ENCODE results near the gene RFX3.

Gene RFX3

DNA sequence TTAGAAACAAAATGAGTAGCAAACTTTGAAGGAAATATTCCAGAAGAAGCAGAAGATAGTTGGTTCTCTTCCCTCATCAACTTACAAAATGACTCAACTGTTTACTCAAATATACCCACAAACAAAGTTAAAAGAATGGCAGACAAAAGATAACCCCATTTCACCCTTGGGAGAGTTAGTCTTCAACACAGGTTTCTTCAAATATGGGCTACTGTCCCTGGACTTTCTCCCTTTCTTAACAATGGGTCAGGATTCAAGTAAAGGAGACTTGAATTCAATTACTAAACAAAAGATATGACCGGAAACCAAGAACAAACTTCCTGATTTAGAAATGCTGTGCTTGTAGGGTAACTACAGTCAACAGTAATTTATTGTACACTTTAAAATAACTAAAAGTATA, 14.2 kb downstream of the RFX3 start:
- DNase-seq, result no peak

DNA sequence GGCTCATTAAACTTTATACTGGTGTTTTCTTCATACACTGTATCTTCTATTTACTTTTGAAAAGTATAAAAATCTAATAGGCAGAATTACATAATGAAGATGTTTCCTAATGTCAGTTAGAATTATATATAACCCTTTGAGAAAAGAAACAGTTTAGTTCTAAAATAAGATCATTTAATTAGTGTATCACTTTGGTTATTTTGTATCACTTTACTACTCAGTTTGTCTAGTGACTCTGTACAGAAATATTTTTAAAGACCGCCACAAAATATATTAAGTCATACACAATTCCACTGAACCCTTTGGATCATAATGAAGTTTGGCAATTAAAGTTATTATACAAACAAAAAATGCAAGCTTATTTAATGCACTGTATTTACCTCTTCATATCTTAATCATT, 15.0 kb downstream of the RFX3 start:
- DNase-seq, result no peak

DNA sequence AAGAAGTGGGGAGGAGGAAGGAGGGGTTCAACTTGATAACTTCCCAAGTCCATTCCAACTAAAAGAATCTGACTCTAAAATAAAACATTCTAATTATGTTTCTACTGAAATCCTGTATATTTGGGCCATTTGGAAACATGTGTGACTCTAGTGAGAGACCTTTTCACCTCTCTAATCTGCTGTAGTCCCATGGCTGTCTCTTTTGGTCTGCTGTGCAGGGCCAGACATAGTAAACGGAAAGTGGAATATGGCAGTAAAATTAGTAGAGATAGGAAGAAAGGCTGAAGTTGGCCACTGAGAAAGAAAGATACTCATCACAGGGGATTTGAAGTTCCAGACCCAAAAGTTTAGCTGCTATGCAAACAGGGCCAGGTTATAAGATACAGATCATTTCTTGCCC, 15.9 kb downstream of the RFX3 start:
- no peak for DNase-seq

DNA sequence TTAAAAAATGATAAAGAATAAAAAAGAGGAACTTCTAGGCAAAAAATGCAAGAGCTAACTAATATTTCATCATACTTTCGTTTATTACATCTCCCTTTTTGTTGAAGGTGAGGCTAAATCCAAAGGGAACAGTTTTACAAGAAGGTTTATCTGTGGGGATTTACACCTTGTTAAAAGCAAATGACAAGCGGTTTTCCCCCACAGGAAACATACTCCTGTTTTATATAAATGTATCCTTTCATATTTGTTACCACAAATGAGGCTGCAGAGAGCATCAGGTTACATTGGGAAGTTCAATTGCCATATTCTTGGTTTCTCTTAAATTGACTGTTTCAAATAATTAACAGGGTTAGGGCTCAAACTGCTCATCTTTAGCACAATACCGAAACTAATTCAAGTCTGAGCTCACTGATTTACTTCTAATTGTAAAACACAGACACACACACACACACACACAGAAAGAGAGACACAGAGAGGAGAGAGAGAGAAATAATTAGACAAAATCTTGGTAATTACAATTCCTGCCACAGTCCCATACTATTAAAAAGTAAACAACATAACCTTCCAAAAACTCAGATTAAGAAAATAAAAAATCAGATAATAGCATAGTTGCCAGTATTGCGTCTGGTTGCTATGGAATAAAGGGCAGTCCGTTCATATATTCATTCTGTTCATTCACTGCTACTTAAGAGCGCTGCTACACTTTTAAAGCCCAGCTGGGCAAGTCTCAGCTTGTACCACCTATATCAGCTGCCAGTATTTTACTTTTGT, 17.1 kb downstream of the RFX3 start:
- no peak for DNase-seq

DNA sequence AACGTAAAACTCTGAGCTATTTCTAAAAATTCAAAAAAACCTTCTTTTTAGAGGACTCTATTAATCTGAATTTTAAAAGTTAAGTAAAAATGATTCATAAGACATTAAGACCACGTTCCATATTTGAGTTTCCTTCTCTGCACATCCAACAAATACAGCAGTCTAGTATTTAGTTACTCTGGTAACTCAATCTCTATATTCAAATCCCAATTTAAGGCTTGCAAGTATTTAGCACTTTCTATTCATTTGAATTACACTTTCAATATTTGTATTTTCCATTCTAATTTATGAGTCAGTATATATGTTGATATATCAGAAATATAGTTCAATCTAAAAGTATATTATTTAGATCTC, 17.7 kb downstream of the RFX3 start:
- DNase-seq, result no peak

DNA sequence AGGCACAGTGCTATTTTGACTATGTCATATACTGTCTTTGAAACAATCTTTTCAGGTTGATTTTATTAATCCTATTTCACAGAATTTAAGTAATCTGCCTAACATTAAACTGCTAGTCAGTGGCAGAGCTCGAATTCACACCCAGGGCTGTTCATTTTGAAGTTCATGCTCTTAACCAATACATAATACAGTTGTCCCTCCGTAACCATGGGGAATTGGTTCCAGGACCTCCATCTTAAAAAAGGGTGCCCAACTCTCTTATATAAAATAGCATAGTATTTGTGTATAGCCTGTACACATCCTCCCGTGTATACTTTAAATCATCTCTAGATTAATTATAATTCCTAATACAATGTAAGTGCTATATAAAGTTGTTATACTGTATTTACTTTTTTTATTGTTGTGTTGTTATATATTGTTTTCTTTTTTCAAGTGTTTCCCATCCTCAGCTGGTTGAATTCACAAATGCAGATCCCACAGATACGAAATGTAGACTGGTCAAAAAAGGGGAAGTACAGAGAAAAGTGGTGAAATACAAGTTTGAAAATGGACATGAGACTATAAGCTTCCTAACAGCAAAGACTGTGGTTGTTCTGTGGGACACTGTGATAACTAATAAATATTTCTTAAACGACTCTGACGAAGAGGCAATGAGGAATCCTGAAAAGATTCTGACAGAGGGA, 18.3 kb downstream of the RFX3 start:
- DNase-seq, result no peak

DNA sequence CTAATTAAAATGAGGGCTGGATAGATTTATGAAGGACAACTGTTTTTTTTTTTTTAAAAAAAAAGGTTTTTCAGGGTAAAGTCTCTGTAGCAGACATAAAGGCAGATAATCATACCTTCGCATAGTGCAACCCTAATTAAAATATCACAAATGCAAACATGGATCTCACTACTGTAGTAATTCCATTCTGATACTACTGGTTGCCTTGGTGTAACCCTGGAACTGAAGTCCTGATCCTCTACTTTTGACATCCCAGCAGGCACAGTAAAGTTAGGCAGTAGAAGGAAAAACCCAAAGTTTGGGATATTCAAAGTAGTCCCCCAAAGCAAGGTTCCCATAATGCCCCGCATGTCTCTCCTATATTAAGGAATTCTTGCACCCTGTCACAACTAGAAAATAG, 19.6 kb downstream of the RFX3 start:
- DNase-seq, result no peak

DNA sequence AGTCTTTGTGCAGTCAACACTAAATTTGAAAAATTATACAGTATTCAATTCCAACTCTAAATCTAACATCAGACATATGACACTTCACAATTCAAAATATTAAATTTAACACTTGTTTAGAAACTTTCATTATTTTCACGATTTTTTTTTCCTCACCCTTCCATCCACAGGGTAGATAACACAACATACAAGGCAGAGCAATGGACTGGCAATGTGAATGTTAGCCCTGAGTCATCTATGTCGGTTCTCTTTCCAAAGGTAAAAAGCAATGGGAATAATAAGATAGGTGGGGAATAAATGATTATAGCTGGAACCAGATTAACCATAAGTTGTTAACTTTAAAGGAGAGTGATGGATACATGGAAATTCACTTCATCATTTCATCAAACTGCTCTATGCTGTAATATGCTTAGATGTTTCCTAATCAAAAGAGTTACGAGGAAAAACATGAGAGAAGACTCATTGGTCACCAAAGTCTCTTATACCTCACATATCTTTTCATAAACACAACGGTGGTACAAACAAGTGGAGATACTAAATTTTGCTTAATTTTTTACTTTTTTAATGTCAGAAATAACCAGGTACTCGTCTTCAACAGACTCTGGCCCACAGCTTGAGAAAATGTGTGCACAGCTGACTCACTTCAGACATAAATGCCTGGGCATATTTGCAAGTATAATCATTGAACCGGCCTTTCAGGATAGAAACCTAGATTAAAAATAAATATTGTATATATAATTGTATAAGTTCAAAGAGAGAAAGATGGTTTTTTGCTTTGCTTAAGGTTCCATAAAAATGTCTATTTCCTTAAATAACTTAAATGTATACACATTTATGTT, 23.0 kb downstream of the RFX3 start:
- DNase-seq, result no peak

DNA sequence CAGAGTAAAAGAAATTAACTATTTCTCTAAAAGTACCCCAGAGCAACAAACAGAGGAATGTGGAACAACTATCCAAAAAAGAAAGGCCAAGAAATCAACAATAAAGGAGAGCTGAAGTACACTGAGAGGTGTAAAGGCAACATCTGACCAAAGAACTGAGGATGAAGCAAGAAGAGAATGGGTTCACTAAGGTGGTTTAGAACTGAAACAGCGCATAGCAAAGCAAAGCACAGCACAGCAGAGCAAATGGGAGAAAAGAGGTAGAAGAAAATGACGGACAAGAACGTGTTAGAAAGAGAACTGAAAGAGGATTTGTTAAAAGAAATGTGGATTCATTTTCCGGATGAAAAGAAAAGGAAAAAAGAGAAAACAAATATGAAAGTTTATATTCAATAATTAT, 25.8 kb downstream of the RFX3 start:
- DNase-seq, result no peak

DNA sequence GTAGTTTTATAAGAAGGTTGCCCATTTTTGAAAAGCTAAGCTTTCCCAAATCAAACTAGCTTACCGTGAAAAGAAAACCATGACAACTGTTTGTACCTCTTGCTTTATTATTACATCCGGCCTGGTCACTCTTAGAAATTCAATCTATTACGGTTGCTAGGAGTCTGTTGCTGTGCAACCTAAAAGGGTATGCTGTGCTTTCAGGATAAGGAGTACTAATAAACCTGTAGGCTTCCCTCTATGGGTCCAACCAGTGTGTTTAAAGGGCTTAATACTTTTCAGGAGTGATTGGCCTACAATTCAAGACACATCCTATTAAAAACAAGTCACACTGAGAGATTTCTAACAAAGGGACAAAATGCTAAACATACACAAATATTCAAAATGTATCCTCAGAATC, 27.1 kb downstream of the RFX3 start:
- no peak for DNase-seq

DNA sequence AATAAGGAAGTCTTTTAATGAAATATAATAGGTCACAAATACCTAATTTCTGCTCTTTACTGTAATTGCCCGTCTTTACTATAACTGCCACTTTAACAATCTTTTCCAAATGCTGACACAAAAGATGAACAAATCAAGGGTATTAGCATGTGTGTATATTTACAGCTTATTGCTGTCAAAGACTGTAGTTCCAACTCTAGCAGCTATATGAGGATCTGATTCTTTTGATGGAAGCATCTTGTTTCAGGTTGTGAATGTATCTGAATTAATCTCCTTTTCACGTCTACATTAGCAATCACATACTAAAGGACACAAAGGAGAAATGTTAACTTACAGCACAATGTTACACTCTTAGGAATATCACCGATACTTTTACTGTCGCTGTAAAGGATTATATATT, 27.9 kb downstream of the RFX3 start:
- DNase-seq, result no peak

DNA sequence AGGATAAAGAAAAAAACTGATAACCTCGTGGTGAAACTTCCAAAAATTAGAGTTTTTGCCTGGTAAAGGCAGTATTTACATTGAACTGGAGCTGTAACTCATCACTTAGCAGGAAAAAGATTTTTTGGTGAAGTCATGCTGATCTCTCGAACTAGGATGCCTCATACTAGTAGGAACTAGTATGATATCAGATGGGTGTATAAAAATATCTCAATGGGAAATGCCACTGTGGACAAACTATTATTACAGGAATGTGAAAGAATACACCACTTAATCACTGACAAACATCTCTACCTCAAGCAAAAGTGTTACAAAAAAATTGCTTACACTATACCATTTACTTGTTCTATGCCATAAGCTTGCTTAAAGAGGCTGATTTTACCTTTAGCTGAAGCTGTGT, 28.4 kb downstream of the RFX3 start:
- no peak for DNase-seq

DNA sequence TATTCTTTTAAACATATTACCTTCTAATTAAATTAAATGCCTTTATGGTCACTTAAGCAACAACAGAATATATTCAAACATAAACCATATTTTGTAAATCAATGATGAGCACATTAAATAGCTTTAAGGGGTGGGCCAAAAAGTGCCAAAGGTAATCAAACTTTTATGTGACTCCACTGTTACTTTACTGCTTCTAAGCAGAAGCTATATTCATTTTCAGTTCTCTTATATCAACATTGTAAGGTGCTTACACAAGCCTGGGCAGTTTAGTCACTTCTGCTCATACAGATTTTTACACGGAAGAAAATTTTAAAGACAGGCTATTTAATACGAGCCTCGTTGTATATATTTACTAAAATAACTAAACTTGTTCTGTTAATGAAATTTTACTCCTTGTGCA, 29.9 kb downstream of the RFX3 start:
- no peak for DNase-seq

DNA sequence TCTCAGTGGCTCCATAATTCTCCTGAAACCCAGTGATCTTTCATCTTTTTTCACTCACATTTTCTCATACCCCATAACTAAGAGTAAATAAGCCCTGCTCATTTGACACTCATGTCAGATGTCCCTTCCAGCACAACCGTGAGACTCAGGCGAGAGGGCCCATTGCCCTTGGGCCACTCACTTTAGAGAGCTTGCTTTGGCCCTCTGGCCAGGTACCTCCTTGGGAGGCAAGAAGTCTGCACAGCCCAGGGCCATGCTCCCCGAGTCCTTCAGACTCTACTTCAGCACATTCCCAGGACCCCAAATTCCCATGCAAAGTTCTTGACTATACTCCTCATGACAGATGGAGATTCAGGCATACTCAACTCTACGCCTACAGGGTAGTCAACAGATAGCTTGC, 33.6 kb downstream of the RFX3 start:
- no peak for DNase-seq

DNA sequence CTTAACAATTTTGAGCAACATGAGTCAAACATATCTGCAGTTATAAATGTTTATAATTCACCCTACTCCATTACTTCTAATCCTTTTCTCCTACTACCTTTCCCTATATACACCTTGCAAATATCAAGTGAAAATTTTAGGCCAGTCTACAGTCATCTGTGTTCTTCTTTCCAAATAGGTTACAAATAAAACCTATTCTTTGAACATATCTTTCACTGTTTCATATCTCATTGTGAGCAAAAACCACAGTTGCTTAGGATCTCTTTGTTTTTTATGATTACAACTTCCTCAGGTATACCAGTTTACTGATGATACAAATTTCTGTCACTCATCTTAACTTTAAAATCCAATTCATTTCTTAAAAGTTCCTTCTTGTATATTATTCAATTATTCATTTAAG, 34.4 kb downstream of the RFX3 start:
- no peak for DNase-seq

DNA sequence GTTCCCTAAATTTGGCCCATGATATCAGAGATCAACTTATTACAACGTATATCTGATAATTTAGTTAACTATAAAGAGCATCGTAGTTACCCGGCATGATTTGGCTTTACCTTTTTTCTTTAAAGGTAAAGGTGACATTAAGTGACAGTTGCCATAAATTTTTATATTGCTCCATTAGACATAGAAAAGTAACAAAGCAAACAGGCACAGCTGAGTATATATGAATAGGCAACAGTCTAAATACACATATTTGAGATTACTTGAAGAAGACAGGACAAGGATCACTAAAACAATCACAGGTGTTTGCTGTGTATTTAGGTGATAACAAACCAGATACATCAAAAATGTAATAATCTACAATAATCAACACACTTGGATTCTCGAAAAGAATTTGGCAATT, 34.8 kb downstream of the RFX3 start:
- DNase-seq, result no peak

DNA sequence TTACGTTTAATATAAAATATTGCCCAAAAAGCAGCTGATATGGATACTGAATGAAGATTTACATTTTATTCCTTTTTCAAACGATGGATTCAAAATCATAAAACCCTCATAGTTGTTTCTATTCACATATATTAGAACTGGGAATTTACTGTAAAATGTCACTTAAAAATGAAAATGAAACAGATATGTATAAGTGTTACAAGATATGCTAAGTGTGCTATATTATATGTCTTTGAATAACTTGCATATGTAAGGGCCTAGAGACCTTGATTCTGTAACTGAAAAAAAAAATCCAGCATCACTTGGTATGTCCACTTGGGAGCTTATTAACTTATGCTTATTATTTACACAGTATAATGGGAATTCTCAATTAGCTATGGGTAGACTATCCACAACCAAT, 43.2 kb downstream of the RFX3 start:
- DNase-seq, result no peak

DNA sequence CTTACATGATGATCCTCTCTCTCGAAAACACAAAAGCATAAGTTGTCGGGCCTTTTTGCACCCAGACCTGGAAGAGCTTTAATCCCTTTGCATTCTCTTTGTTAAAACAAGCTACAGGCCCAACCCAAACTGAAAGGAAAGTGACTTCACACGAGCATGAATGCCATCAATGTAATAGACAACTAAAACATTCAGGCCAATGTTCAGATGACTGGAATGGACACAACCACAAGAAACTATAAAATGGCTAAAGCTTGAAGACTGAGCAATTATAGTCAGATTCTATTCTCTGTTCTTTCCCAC, 45.5 kb downstream of the RFX3 start:
- DNase-seq, result no peak

DNA sequence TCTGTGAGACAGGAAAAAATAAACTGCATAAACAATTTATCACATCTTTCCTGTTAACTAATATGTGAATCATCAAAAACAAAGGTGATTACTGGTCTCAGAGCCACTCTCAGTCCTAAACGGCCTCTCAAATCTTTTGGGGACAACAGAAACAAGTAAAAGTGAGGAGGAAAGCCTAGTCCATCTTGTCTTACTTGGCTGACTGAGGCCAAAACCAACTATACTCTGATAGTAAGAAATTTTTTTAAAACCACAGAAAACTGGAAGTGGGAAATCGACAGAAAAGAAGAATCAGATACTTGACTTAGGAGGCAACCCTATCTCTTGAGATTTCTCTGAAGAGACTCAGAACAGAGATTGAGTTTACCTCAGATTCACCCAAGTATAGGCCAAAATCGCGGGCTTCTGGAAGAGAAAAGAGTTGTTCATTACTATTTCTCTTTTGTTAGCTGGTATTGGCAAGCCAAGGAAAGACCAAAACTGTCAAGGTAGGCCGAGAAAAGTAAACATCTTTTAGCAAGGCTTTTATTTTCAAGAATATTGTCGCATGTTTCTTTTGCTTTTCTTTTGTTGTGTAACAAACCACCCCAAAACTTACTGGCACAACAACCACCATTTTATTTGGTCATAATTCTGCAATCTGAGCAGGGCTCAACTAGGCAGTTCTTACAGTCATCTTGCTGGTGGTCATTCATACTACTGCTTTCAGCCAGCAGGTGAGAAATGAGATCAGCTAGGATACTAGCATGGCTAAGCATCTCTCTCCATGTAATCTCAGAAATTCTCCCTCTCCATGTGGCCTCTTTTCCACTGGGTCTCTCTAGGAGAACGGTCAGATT, 46.1 kb downstream of the RFX3 start:
- DNase-seq, result no peak

DNA sequence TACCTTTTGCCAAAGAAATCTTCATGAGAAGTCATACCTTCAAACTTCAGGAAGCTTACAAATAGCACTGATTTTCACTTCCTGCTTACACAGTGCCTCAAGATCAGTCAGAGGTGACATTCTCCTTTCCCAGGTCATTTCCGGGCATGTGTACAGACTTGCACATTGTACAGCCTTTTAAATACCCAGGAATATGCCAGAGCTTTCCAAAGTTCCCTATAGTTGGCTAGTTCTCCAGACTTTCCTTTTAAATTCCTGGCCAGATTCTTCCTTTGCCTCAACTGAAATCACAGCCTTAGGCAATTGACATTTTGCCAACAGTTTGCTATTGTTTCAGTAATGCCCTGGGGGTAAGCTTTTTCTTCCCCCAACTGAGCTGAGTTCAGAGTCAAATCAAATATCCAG, 47.2 kb downstream of the RFX3 start:
- DNase-seq, result no peak

DNA sequence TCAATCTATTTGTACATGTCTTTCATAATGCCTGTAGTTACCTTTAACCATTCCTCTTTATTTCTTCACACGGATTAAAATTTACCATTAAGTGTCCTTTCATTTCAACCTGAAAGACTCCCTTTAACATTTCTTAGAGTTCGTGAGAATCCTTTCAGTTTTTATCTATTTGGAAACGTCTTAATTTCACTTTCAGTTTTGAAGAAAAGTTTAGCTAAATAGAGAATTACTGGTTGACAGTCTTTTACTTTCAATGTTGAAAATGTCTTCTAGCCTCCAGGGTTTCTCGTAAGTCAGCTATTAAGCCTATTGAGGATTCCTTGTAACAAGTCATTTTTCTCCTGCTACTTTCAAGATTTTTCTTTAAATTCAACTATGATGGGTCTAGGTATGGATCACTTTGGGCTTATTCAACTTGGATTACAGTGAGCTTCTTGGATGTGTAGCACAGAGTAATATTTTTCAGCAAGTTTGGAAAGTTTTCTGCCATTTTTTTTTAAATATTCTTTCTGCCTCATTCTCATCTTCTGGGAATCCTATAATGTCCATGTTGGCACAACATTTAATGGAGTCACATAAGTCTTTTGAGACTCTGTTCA, 48.5 kb downstream of the RFX3 start:
- DNase-seq, result no peak

DNA sequence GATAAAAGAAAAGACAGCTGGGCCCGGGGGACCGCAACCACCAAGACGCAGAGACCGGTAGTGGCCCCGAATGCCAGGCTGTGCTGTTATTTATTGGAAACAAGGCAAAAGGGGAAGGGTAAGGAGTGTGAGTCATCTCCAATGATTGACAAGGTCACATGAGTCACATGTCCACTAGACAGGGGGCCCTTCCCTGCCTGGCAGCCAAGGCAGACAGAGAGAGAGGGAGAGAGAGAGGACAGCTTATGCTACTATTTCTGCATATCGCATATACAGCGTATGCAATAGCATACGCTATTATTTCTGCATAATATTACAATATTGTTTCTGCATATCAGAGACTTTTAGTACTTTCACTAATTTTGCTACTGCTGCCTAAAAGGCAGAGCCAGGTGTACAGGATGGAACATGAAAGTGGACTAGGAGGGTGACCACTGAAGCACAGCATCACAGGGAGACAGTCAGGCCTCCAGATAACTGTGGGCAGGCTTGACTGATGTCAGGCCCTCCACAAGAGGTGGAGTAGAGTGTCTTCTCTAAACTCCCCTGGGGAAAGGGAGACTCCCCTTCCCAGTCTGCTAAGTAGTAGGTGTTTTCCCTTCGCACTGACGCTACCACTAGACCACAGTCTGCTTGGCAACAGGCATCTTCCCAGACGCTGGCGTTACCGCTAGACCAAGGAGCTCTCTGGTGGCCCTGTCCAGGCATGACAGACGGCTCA, 50.3 kb downstream of the RFX3 start:
- no peak for DNase-seq
